GM12878 (cell line): ENCODE results near the gene VRK3. TPM values are rescaled to one million over a fixed set of nuclear protein-coding genes. Genes with fewer than 3 reads are reported as not detected.

Experiments
- ATF3 ChIP-seq: IDR thresholded peaks from 2 replicates; pipeline ENCODE4 v1.6.1; 2011; ENCODE audit warnings: low read depth, mild to moderate bottlenecking, low read length, moderate library complexity, borderline replicate concordance; ENCODE audit errors: extremely low read depth
- BCL3 ChIP-seq: IDR thresholded peaks from 2 replicates; pipeline ENCODE4 v1.6.1; 2011; ENCODE audit warnings: borderline replicate concordance, low read depth, mild to moderate bottlenecking, moderate library complexity, low read length; ENCODE audit not compliant: insufficient read depth, poor library complexity, severe bottlenecking
- BMI1 ChIP-seq: fragments of 450-650 bp; IDR thresholded peaks from 2 replicates; pipeline ENCODE4 v1.6.1; 2016; ENCODE audit warnings: mild to moderate bottlenecking, moderate library complexity, borderline replicate concordance
- IKZF1 ChIP-seq: fragments of 450-650 bp; conservative IDR thresholded peaks from 2 replicates; pipeline ENCODE4 v1.6.1; 2017; ENCODE audit warnings: antibody characterized with exemption, mild to moderate bottlenecking
- LARP7 ChIP-seq: fragments of 450-650 bp; IDR thresholded peaks from 2 replicates; pipeline ENCODE4 v1.6.1; 2017; ENCODE audit warnings: mild to moderate bottlenecking
- NR2C2 ChIP-seq: IDR thresholded peaks from 2 replicates; pipeline ENCODE4 v1.6.1; 2011; ENCODE audit warnings: borderline replicate concordance, low read depth; ENCODE audit not compliant: control insufficient read depth, insufficient read length
- NR2F1 ChIP-seq: fragments of 450-650 bp; conservative IDR thresholded peaks from 2 replicates; pipeline ENCODE4 v1.6.1; 2017; ENCODE audit warnings: mild to moderate bottlenecking
- polyA plus RNA-seq, 11 experiments: library from polyadenylated mRNA; depleted of rRNA in 4 of 11; unstranded in 6 of 11; stranded (reverse) in 5 of 11; fragments of >200 nt; fragmentation: Nextera tagmentation in 4 of 11; fragmentation: Illumina TruSeq in 1 of 11; extraction: Ambion mirVana in 4 of 11; extraction: Trizol in 1 of 11; gene quantifications; 1 replicate in 1 of 11; 2 replicates in 10 of 11; pipeline versions ENCODE4 v1.2.1 to v1.2.3, GENCODE V29; 2011 to 2016; ENCODE audit warnings: inconsistent platforms in 2 of 11, missing spikeins in 2 of 11, low read depth in 1 of 11
- total RNA-seq, 4 experiments: library from RNA; depleted of rRNA in 3 of 4; stranded (reverse); fragments of >200 nt in 3 of 4; fragmentation: Illumina TruSeq in 1 of 4; extraction: Trizol in 1 of 4; gene quantifications; 2 replicates each; pipeline versions ENCODE4 v1.2.1 to v1.2.3, GENCODE V29; 2013 to 2021
- TF ChIP-seq, protein P1 (sequence below): IDR thresholded peaks from 2 replicates; pipeline ENCODE4 v1.6.1; 2012; ENCODE audit warnings: low read length, inconsistent platforms
- TF ChIP-seq, protein P2 (sequence below): fragments of 450-650 bp; formaldehyde crosslinking; IDR thresholded peaks from 2 replicates; pipeline ENCODE4 v1.5.0; 2022; ENCODE audit warnings: mild to moderate bottlenecking, missing genetic modification characterization

VRK3 gene
- total and polyA plus RNA-seq, 10 of the 15 experiments (the other 5 are each of a cell fraction or from before 2014, with no cell fraction given): 17.3 to 61.9 (median 35.5) TPM

DNA sequence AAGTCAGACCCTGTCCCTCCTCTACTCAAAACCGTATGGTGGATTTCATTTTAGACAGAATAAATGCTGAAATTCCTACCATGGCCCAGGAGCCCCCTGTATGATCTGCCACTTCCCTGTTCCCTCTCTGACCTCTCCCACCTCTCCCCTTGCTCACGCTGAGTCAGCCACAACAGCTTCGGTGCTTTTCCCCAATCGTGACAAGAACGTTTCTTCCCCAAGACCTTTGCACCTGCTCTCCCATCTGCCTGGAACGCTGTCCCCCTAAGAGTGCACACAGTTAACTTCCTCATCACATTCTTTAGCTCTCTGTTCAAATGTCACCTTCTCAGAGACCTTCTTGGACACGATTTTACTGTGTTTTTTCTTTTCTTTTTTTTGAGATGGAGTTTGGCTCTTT lies 2.3 kb downstream of the VRK3 start (continued):
- TF ChIP-seq, protein P1, sequence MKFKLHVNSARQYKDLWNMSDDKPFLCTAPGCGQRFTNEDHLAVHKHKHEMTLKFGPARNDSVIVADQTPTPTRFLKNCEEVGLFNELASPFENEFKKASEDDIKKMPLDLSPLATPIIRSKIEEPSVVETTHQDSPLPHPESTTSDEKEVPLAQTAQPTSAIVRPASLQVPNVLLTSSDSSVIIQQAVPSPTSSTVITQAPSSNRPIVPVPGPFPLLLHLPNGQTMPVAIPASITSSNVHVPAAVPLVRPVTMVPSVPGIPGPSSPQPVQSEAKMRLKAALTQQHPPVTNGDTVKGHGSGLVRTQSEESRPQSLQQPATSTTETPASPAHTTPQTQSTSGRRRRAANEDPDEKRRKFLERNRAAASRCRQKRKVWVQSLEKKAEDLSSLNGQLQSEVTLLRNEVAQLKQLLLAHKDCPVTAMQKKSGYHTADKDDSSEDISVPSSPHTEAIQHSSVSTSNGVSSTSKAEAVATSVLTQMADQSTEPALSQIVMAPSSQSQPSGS: no peak
- peak; percentile 34; the same call in 1 of the 2 replicates for TF ChIP-seq IKZF1
- no peak for TF ChIP-seq NR2C2
- TF ChIP-seq NR2F1: 0 out of 2 replicates have a peak, but pooled peaks have one; percentile 15
- TF ChIP-seq LARP7: no peak
- TF ChIP-seq, protein P2, sequence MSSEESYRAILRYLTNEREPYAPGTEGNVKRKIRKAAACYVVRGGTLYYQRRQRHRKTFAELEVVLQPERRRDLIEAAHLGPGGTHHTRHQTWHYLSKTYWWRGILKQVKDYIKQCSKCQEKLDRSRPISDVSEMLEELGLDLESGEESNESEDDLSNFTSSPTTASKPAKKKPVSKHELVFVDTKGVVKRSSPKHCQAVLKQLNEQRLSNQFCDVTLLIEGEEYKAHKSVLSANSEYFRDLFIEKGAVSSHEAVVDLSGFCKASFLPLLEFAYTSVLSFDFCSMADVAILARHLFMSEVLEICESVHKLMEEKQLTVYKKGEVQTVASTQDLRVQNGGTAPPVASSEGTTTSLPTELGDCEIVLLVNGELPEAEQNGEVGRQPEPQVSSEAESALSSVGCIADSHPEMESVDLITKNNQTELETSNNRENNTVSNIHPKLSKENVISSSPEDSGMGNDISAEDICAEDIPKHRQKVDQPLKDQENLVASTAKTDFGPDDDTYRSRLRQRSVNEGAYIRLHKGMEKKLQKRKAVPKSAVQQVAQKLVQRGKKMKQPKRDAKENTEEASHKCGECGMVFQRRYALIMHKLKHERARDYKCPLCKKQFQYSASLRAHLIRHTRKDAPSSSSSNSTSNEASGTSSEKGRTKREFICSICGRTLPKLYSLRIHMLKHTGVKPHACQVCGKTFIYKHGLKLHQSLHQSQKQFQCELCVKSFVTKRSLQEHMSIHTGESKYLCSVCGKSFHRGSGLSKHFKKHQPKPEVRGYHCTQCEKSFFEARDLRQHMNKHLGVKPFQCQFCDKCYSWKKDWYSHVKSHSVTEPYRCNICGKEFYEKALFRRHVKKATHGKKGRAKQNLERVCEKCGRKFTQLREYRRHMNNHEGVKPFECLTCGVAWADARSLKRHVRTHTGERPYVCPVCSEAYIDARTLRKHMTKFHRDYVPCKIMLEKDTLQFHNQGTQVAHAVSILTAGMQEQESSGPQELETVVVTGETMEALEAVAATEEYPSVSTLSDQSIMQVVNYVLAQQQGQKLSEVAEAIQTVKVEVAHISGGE (CRISPR knock-in tag): no peak
- TF ChIP-seq BMI1: no peak
- TF ChIP-seq ATF3: no peak
- TF ChIP-seq BCL3: peak; percentile 38
